ENCODE measurements around the gene SH3BP4. TPM values are rescaled to one million over a fixed set of nuclear protein-coding genes. Genes with fewer than 3 reads are reported as not detected.
A peak's percentile ranks its signal among the peaks of the same experiment; 100 is the strongest.
"Not testable (repeated sequence)": the region's sequence is repeated elsewhere in the genome, so short reads cannot be mapped to it uniquely, and the experiment has no call there.

The SH3BP4 gene
- total RNA-seq, 1 donor from 2014 or later: 20.0 TPM

DNA sequence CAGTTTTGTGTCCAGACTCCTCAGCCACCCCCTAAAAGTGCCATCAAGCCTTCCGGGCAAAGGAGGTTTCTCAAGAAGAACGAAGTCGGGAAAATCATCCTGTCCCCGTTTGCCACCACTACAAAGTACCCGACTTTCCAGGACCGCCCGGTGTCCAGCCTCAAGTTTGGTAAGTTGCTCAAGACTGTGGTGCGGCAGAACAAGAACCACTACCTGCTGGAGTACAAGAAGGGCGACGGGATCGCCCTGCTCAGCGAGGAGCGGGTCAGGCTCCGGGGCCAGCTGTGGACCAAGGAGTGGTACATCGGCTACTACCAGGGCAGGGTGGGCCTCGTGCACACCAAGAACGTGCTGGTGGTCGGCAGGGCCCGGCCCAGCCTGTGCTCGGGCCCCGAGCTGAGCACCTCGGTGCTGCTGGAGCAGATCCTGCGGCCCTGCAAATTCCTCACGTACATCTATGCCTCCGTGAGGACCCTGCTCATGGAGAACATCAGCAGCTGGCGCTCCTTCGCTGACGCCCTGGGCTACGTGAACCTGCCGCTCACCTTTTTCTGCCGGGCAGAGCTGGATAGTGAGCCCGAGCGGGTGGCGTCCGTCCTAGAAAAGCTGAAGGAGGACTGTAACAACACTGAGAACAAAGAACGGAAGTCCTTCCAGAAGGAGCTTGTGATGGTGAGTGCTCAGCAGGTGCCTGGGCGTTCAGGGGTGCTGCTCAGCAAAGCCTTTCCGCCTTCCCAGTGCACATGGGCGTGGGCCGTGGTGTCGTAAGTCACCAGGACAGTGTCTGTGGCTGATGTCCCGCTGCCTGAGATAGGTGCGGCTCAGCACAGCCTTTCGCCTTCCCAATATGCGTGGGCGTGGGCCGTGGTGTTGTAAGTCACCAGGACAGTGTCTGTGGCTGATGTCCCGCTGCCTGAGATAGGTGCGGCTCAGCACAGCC is 91.0 kb downstream of the SH3BP4 start:
- DNase-seq: no peak

DNA sequence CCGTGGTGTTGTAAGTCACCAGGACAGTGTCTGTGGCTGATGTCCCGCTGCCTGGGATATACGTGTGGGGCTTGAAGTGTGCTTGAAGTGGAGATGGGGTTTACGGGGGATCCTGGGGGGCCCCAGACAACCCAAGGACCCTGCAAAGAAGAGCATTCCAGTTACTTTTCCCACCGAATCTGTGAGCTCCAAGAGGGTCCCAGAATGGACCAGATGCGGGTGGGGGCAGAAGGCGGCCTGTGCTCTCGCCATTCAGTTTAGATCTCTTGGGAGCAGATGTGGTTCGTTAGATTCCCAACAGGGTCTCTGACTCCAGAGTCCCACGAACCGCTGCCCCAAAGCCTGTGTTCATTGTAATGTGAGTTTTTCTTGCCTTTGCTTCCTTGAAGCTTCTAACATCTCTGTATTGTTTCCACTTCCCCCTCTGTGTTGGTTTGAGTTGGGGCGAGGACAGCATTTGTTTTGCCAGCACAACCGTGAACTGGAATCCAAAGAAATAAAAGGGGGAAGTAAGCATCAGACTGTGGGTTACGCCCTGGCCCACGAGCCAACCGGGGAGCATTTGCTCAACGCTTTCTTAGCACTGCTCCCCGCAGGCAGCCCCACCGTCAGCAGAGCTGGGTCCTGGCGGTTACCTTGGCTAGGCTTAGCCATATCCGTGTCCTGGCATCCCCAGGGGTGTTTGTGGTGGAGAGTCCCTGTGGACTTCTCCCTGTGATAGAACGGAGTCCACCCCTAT is 92.1 kb downstream of the SH3BP4 start:
- no peak for DNase-seq

- DNase-seq: no peak
These were observed 92.9 kb downstream of the SH3BP4 start for GRCh38 chr2:235044501-235045271.

GRCh38 chr2:235045336-235045972 is 93.6 kb downstream of the SH3BP4 start:
- DNase-seq: no peak

GRCh38 chr2:235045973-235046343 is 94.1 kb downstream of the SH3BP4 start:
- no peak for DNase-seq

DNA sequence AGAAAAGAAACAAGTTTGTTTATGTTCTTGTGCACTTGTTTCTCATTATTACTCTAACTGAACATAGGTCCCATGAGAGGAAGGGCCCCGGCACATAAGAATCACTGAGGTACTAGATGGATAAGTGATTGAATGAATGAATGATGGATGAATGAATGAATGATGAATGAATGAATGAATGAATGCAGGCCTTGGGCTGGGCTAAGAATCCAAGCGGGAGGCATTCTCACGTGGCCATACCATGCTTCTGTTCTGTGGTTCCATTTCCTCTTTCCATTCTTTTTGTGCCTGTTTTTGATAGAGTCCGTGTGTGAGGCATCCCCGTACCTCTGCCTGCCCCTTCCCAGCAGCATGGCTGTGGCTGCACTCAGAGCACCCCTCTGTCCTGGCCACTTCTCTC is 94.8 kb downstream of the SH3BP4 start:
- no peak for DNase-seq

GRCh38 chr2:235047171-235048160 is 95.6 kb downstream of the SH3BP4 start:
- no peak for DNase-seq

DNA sequence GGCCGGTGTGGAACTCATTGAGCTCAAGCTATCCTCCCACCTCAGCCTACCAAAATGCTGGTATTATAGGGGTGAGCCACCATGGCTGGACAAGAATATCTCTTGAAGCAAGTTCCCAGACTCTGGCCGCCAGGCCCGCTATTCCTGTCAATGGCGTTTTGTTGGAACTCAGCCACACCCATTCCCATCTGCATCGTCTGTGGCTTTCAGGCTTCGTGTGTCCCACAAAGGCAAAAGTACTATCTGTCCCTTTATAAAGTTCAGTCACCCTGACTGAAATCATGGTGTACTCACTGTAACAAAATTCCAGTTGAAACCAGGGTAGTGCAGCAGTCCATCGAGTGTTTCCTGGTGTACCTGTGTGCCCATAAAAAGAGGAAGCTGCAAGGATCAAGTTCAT is 96.7 kb downstream of the SH3BP4 start:
- DNase-seq: peak; percentile 56

DNA sequence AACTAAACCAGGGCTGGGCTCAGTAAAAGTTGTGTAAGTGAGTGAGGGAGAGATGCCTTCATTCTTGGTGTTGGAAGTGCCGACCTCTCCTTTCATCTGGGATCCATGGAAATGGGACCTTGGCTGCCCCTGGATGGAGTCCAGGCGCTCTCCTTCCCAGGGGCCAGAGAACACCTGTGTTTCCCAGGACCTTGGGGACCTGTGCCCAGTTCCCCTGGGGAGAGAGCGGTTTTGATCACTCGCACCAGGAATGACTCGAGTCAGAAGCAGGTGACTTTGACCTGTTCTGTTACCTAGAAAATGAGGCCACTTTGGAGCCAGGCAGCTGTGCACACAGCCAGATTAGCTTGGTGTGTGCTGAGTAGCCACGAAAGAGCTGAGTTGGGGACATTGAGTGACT is 97.3 kb downstream of the SH3BP4 start:
- DNase-seq: no peak

DNA sequence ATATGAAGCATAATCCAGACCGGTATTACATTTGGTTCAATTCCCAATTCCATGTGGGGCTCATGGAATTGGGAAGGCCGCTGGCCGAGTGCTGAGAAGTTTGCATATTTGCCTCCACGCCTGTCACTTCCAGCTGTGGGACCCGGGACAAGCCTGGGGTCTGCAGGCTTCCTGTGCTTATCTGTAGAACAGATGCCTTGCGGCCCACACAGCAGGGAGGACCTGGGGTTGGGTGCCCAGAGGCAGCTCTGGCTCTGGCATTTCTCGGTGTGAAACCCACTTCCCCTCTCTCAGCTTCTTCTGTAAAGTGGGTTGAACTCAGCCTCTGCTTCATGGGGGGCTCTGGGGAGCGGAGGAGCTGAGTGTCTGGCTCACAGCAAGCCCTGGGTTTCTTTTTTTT is 97.9 kb downstream of the SH3BP4 start:
- no peak for DNase-seq

DNA sequence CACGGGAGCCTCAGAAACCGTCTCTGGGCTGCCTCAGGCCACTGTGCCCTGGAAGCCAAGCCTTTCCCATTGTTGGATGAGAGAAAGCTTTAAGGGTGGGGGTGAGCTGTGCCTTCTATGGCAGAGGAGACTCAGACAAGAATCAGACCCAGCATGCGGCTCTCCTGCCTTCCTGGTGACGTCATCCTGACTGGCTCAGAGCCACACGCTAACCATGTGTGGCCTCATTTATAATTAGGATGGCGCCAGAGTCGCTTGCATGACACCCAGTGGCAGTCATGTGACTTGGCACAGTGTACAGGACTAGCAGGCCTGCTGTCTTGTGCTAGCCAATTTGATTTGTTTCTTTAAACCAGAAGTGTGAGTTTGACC is 99.1 kb downstream of the SH3BP4 start:
- DNase-seq: peak; percentile 96

DNA sequence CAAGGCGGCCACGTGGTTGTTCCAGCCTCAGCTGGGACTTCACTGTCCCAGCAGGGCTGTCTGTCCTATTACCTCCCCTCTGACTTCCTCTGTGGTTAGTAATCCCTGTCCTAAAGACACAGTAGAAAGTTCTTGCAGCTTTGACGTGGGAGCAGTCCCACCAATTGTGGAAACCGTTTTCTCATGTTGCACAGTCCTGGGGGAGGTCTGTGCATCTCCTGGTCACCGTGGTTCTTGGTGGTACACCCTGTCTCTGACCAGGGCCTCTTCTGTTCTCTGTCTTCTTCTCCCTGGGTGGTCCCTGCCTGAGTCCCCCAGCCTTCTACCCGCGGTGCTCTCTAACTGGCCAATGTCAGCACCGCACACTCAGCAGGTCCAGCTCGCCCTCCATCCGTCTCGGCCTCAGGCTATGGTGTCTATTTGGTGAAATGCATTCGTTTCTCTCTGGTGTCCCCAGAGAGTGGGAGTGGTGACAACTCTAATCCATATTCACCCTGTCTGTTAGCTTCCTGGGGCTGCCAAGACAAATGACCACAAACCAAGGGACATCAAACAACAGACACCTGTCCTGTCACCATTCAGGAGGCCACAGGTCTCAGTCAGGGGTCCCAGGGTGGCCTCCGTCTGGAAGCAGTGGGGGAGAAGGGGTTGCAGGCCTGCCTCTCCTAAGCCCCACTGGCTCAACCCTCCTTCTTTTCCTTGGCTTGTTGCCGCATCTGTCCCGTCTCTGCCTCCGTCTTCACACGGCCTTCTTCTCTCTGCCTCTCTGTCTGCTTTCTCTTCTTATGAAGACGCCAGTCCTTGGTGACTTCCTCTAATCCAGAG is 99.8 kb downstream of the SH3BP4 start:
- no peak for DNase-seq

- DNase-seq: no peak
These were observed 100.9 kb downstream of the SH3BP4 start for GRCh38 chr2:235052514-235053354.

GRCh38 chr2:235053651-235054050 is 101.8 kb downstream of the SH3BP4 start:
- DNase-seq: no peak

GRCh38 chr2:235054475-235054874 is 102.7 kb downstream of the SH3BP4 start:
- no peak for DNase-seq

- DNase-seq: no peak
These were observed 103.1 kb downstream of the SH3BP4 start for GRCh38 chr2:235054919-235055318.

DNA sequence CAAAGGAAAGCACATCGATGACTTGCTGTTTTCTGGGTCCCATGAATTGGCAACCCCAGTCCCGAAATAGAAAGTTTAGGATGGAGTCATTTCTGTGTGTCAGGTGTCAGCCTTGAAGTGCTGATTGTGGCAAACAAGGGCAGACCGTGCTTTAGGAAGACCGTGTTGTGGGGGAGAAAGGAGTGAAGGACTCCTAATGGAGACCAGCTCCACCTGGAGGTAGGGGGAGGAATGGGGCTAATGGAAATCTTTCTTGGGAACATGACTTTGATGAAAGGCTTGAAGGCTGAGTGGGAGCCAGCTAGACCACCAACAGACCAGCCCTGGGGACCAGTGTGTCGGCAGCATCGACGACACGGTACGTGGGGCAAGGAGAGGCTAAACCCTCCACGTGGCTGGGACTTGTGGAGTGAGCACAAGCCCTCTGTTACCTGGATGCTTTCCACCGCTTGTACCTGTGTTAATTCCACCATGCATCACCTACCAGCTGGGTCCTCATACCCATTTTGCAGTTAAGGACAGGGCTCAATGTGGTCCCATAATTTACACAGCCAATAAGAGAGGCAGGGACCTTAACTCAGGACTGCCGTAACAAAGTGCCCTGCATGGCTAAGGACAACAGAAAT is 104.2 kb downstream of the SH3BP4 start:
- DNase-seq: peak; percentile 42

GRCh38 chr2:235056768-235057167 is 105.0 kb downstream of the SH3BP4 start:
- no peak for DNase-seq

GRCh38 chr2:235057616-235058015 is 105.8 kb downstream of the SH3BP4 start:
- DNase-seq: not testable (repeated sequence)

All from tongue (tissue), 2 donors.